ENCODE results near the gene SLC12A7. TPM values are rescaled to one million over a fixed set of nuclear protein-coding genes. Genes with fewer than 3 reads are reported as not detected.

SLC12A7 gene
- total RNA-seq, 1 donor from 2014 or later: 24.5 TPM

DNA sequence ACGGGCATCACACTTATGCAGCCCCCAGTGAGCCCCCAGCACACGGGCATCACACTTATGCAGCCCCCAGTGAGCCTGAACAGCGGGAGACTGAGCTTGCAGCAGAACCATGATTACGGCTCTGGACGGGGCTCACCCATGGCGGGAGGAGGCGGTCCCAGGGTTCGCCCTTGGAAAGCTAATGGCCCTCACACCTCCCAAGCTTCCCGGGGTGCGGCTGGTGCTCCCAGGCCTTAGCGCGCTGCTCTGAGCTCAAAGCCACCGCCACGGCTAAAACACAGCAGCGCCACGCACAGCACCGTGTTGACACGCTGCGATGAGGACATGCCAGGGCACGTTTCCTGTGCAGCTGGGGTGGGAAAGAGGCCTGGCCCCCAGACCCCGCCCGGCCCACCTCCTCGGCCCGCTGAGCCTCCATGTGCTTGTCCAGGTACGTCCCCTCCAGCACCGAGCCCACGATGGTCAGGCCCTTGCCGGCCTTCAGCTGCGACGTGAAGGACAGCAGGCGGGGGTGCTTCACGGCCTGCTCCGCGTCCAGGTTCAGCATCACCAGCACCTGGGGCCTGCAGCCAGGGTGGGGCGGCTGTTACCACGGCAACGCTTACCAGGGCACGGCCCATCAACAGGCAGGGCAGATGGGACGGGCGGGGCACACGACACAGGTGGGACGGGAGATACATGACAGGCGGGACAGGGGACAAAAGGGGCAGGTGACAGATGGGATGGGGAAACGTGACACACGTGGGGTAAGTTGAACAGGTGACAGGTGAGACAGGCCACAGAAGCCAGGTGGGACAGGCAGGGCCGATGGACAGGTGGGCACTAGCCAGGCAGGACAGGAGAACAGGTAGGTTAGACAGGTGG lies 38.4 kb downstream of the SLC12A7 start:
- peaks cover 2% of the 10 kb centered on the region for H3K36me3 Mint-ChIP-seq (ENCODE audit: low read depth, unreplicated experiment)
- DNase-seq (ENCODE audit: low spot score): no peak
- no peak for TF ChIP-seq CTCF (IDR thresholded peaks at IDR 0.05; ENCODE audit: unreplicated experiment)
- peaks cover 3% of the 10 kb centered on the region for H3K27me3 Mint-ChIP-seq (ENCODE audit: unreplicated experiment)
- no peak overlapping the region for H3K27ac Mint-ChIP-seq (ENCODE audit: unreplicated experiment)
- no peaks in the 10 kb centered on the region for H3K4me1 Mint-ChIP-seq (ENCODE audit: unreplicated experiment)
- no peaks in the 10 kb centered on the region for H3K9me3 Mint-ChIP-seq (ENCODE audit: unreplicated experiment)
- H3K4me3 Mint-ChIP-seq (ENCODE audit: unreplicated experiment): no peak overlapping the region

DNA sequence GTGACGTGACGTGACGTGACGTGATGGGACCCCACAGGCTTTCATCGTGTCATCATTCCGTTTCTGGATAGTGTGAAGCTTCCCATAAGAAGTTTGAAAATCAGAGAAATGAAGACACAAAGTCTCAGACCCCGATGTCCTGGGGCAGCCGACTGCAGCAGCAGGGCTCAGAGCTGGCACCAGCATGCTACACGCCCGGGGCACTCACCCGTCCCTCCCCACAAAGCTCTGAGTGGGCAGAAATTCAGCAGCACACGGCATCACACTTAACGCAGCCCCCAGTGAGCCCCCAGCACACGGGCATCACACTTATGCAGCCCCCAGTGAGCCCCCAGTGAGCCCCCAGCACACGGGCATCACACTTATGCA lies 42.2 kb downstream of the SLC12A7 start:
- TF ChIP-seq CTCF (IDR thresholded peaks at IDR 0.05; ENCODE audit: unreplicated experiment): no peak
- H3K36me3 Mint-ChIP-seq (ENCODE audit: low read depth, unreplicated experiment): peaks cover 6% of the 10 kb centered on the region
- DNase-seq (ENCODE audit: low spot score): no peak
- H3K27ac Mint-ChIP-seq (ENCODE audit: unreplicated experiment): no peak overlapping the region
- H3K4me1 Mint-ChIP-seq (ENCODE audit: unreplicated experiment): peaks cover 2% of the 10 kb centered on the region
- no peak overlapping the region for H3K4me3 Mint-ChIP-seq (ENCODE audit: unreplicated experiment)
- no peaks in the 10 kb centered on the region for H3K9me3 Mint-ChIP-seq (ENCODE audit: unreplicated experiment)
- H3K27me3 Mint-ChIP-seq (ENCODE audit: unreplicated experiment): peaks cover 4% of the 10 kb centered on the region

- Mint-ChIP-seq H3K27ac (ENCODE audit: unreplicated experiment) (no peak overlapping the region), H3K27me3 (ENCODE audit: unreplicated experiment) (peaks cover 4% of the 10 kb centered on the region), H3K4me3 (ENCODE audit: unreplicated experiment) (no peak overlapping the region), H3K36me3 (ENCODE audit: low read depth, unreplicated experiment) (peaks cover 6% of the 10 kb centered on the region), H3K4me1 (ENCODE audit: unreplicated experiment) (peaks cover 2% of the 10 kb centered on the region), H3K9me3 (ENCODE audit: unreplicated experiment) (no peaks in the 10 kb centered on the region)
- no peak for TF ChIP-seq CTCF (IDR thresholded peaks at IDR 0.05; ENCODE audit: unreplicated experiment)
- no peak for DNase-seq (ENCODE audit: low spot score)
Measured at GRCh38 chr5:1068895-1069719, 42.8 kb downstream of the SLC12A7 start.

GRCh38 chr5:1068204-1068894 lies 43.5 kb downstream of the SLC12A7 start:
- no peak for DNase-seq (ENCODE audit: low spot score)
- peaks cover 6% of the 10 kb centered on the region for H3K36me3 Mint-ChIP-seq (ENCODE audit: low read depth, unreplicated experiment)
- H3K27ac Mint-ChIP-seq (ENCODE audit: unreplicated experiment): no peak overlapping the region
- no peaks in the 10 kb centered on the region for H3K9me3 Mint-ChIP-seq (ENCODE audit: unreplicated experiment)
- no peak for TF ChIP-seq CTCF (IDR thresholded peaks at IDR 0.05; ENCODE audit: unreplicated experiment)
- peaks cover 2% of the 10 kb centered on the region for H3K27me3 Mint-ChIP-seq (ENCODE audit: unreplicated experiment)
- peaks cover 2% of the 10 kb centered on the region for H3K4me1 Mint-ChIP-seq (ENCODE audit: unreplicated experiment)
- no peak overlapping the region for H3K4me3 Mint-ChIP-seq (ENCODE audit: unreplicated experiment)
